K562 (cell line): ENCODE measurements around the gene RUNX1. TPM values are rescaled to one million over a fixed set of nuclear protein-coding genes. Genes with fewer than 3 reads are reported as not detected.
A peak's percentile ranks its signal among the peaks of the same experiment; 100 is the strongest.

Experiments used
- ATAC-seq: fragments of 200-7000 bp; cut with Tn5 transposase; 3 replicates; pipeline ENCODE4 v1.9.1; 2020; ENCODE audit warnings: moderate library complexity
- BruUV-seq: library from RNA; stranded (reverse); fragments of 400-500 nt; replicated peaks from 2 replicates; lab custom pipeline; 2021; lab: Mats Ljungman, UMichigan
- CTCF ChIA-PET: fragments of 300-600 bp; formaldehyde crosslinking; extraction: SDS; loops from one replicate; lab custom pipeline; 2021; ENCODE audit warnings: low intra/inter-chr PET ratio; lab: Yijun Ruan, JAX
- POLR2A ChIA-PET: fragments of 300-600, 350-650 bp; sonication (Branson Sonifier 250); formaldehyde crosslinking; extraction: SDS; loops from one replicate; lab custom pipeline; 2021; ENCODE audit warnings: antibody characterized with exemption, inconsistent platforms; lab: Yijun Ruan, JAX
- DNase-seq, 4 experiments: peaks; one replicate each; pipeline versions ENCODE4 v3.0.0 to v3.0.0-alpha.2; 2011 to 2018; ENCODE audit warnings: low spot score in 3 of 4, mixed read lengths in 3 of 4; ENCODE audit errors: extremely low read depth in 1 of 4
- FAIRE-seq: peaks from 2 replicates; lab custom pipeline; 2011; peaks lifted over from hg19 to GRCh38; lab: Jason Lieb, UNC
- H2AFZ ChIP-seq: 2 replicates; pipeline ENCODE4 v1.6.0; 2011; ENCODE audit warnings: low read depth, low read length, control low read depth, inconsistent platforms
- H3K27ac ChIP-seq: fragments of 200-600 bp; 3 replicates; pipeline ENCODE4 v1.8.0; 2011; ENCODE audit warnings: low read depth, mild to moderate bottlenecking, control low read depth, inconsistent platforms, low read length, moderate library complexity, mixed read lengths; ENCODE audit errors: extremely low read depth
- H3K27me3 ChIP-seq, 2 experiments: fragments of 300-600 bp in 1 of 2; 2 replicates in 1 of 2; 3 replicates in 1 of 2; pipeline versions ENCODE4 v1.6.0 to v1.8.0; 2011; ENCODE audit warnings: inconsistent platforms in 2 of 2, low read length in 2 of 2, mild to moderate bottlenecking in 1 of 2, mixed read lengths in 1 of 2, moderate library complexity in 1 of 2; ENCODE audit not compliant: control insufficient read depth in 2 of 2, insufficient read depth in 2 of 2
- H3K36me3 ChIP-seq: fragments of 300-600 bp; 3 replicates; pipeline ENCODE4 v1.8.0; 2011; ENCODE audit warnings: mild to moderate bottlenecking, low read length, inconsistent platforms; ENCODE audit not compliant: control insufficient read depth, insufficient read depth
- H3K4me1 ChIP-seq, 2 experiments: fragments of 200-600 bp in 1 of 2; replicated peaks in 1 of 2; 2 replicates in 1 of 2; 3 replicates in 1 of 2; pipeline versions ENCODE4 v1.5.1 to v1.8.0; 2011; ENCODE audit warnings: inconsistent platforms in 2 of 2, low read length in 2 of 2, mild to moderate bottlenecking in 1 of 2, mixed read lengths in 1 of 2, moderate library complexity in 1 of 2; ENCODE audit not compliant: control insufficient read depth in 2 of 2, insufficient read depth in 2 of 2
- H3K4me2 ChIP-seq: 2 replicates; pipeline ENCODE4 v1.6.1; 2011; ENCODE audit warnings: low read length, control low read depth, inconsistent platforms, mixed read lengths; ENCODE audit not compliant: insufficient read depth
- H3K4me3 ChIP-seq: fragments of 200-600 bp; sonication (generic), shearing (Covaris generic); 2 replicates; pipeline ENCODE4 v1.5.1; 2016; ENCODE audit warnings: control low read depth, inconsistent platforms
- H3K79me2 ChIP-seq: fragments of 200-600 bp; 3 replicates; pipeline ENCODE4 v1.8.0; 2011; ENCODE audit warnings: low read length, inconsistent platforms; ENCODE audit not compliant: control insufficient read depth, insufficient read depth
- H3K9ac ChIP-seq, 2 experiments: 2 replicates each; pipeline versions ENCODE4 v1.6.0 to v1.6.1; 2011; ENCODE audit warnings: low read depth in 2 of 2, low read length in 2 of 2, control low read depth in 1 of 2, inconsistent platforms in 1 of 2, mild to moderate bottlenecking in 1 of 2, mixed read lengths in 1 of 2; ENCODE audit not compliant: insufficient read depth in 1 of 2
- H3K9me1 ChIP-seq: one replicate; pipeline ENCODE4 v1.6.0; 2011; ENCODE audit warnings: inconsistent platforms, mild to moderate bottlenecking, low read length, moderate library complexity; ENCODE audit not compliant: control insufficient read depth, insufficient read depth
- H3K9me3 ChIP-seq: replicated peaks from 2 replicates; pipeline ENCODE4 v1.5.1; 2011; ENCODE audit warnings: low read depth, low read length, inconsistent platforms; ENCODE audit not compliant: control insufficient read depth, insufficient read depth
- H4K20me1 ChIP-seq: replicated peaks from 2 replicates; pipeline ENCODE4 v1.6.1; 2011; ENCODE audit warnings: low read length, inconsistent platforms, mixed read lengths; ENCODE audit not compliant: control insufficient read depth, insufficient read depth
- NCOA4 ChIP-seq: fragments of 450-650 bp; IDR thresholded peaks from 2 replicates; pipeline ENCODE4 v1.6.1; 2018; ENCODE audit warnings: mild to moderate bottlenecking; ENCODE audit not compliant: partially characterized antibody
- RCOR1 ChIP-seq, 2 experiments: IDR thresholded peaks; 2 replicates each; pipeline ENCODE4 v1.6.1; 2012; ENCODE audit warnings: low read depth in 2 of 2, low read length in 2 of 2, borderline replicate concordance in 1 of 2, improper control_type of control experiment in 1 of 2
- SUPT5H ChIP-seq: fragments of 450-650 bp; IDR thresholded peaks from 2 replicates; pipeline ENCODE4 v1.6.1; 2016
- ZNF584 ChIP-seq: fragments of 200-800 bp; sonication (Bioruptor generic); IDR thresholded peaks from 2 replicates; pipeline ENCODE4 v1.6.1; 2016; ENCODE audit warnings: low read depth, mild to moderate bottlenecking, missing genetic modification characterization, missing compliant biosample characterization
- WGBS: fragments of 100-300 bp; shearing (Covaris generic); methylation state at CpG from one replicate; pipeline ENCODE4 v1.1.6; 2016; ENCODE audit warnings: low coverage, mixed read lengths; ENCODE audit not compliant: insufficient coverage; ENCODE audit errors: missing lambda C conversion rate; 5-methylcytosine and 5-hydroxymethylcytosine counted together
- in situ Hi-C: fragments of 300-500 bp; cut with MboI; formaldehyde crosslinking; loops from 4 replicates; pipeline ENCODE4 v1.15.0; 2018; ENCODE audit warnings: inconsistent platforms, mixed read lengths
- intact Hi-C: fragments of 100-400 bp; cut with micrococcal nuclease; formaldehyde crosslinking; loops from 2 replicates; pipeline ENCODE4 v1.14.2; 2022
- polyA plus RNA-seq, 8 experiments: library from polyadenylated mRNA; depleted of rRNA in 4 of 8; stranded (reverse) in 5 of 8; unstranded in 3 of 8; fragments of >200 nt; fragmentation: Nextera tagmentation in 2 of 8; fragmentation: Illumina TruSeq in 1 of 8; extraction: Ambion mirVana in 2 of 8; extraction: Trizol in 1 of 8; gene quantifications; 2 replicates each; pipeline versions ENCODE4 v1.2.1 to v1.2.3, GENCODE V29; 2011 to 2014; ENCODE audit warnings: inconsistent platforms in 1 of 8, missing spikeins in 1 of 8
- total RNA-seq, 7 experiments: library from RNA; depleted of rRNA in 6 of 7; stranded (reverse); fragments of >200 nt in 6 of 7; fragmentation: Illumina TruSeq in 2 of 7; extraction: Trizol in 2 of 7; gene quantifications; 2 replicates each; pipeline versions ENCODE4 v1.2.1 to v1.2.3, GENCODE V29; 2011 to 2021; ENCODE audit warnings: low replicate concordance in 1 of 7

The RUNX1 gene
- total and polyA plus RNA-seq, 9 of the 15 experiments (the other 6 are each of a cell fraction or from before 2014, with no cell fraction given): 2.2 to 68.6 (median 17.8) TPM

DNA sequence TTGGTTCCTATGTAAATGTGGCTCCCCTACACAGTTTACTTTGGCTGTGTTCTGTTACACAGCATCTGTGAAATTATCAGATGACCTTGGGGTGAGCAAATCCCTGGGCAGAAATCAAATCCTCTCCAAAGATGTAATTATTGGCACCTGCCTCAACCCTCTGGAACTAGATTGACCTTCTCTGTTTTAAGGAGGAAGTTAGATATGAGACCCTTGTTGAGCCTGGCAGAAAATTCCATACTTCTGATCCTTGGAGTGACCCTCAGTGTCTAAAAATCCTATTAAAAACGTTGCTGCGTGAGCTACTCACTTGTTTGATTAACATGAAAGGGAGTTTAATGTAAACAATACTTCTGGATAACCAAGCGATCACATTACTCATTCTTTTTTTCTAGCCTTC, 258.3 kb downstream of the RUNX1 start:
- Histone ChIP-seq H3K9ac (no peak overlapping the region), H2AFZ (no peak overlapping the region), H3K27me3 (no peaks in the 10 kb centered on the region), H3K79me2 (no peaks in the 10 kb centered on the region), H3K27ac (no peak overlapping the region), H3K9me1 (no peaks in the 10 kb centered on the region), H3K4me3 (no peak overlapping the region), H3K36me3 (peaks cover 42% of the 10 kb centered on the region), H3K9me3 (no peaks in the 10 kb centered on the region), H3K4me1 (no peaks in the 10 kb centered on the region), H4K20me1 (no peaks in the 10 kb centered on the region), H3K4me2 (no peak overlapping the region)
- WGBS: 82% methylated on average over 3 of the region's 3 CpGs
- FAIRE-seq (no peak), ATAC-seq (no peak), DNase-seq (no peak)
- TF ChIP-seq ZNF584 (CRISPR knock-in tag) (no peak), RCOR1 (IDR thresholded peaks at IDR 0.05; ENCODE audit: borderline replicate concordance in 1 of 2, low read depth in 2 of 2, low read length in 2 of 2) (0 out of 4 replicates have a peak, but pooled peaks of 1 of the 2 experiments have one; percentile 19)
- intact Hi-C loops (no loop called here), in situ Hi-C loops (no loop called here)
- ChIA-PET CTCF (no interaction called here), POLR2A (no interaction called here)
- BruUV-seq: TSS peak; percentile 15

DNA sequence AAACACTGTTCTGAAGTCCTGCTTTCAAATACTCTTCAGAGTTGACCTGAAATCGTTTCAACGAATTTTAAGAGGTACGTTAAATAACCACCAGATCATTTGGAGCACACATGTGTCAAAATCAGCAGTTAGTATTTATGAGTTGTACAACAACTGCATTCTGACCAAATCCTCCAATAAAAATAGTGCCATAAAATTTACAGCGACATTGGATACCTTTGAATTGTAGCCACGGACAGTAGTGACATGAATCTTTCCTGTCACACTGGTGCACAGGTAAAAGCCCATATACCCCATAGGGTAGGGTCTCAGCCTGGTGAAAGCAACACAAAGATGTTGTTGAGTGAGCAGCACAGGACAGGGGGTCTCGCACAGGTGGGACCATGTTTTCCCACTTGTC, 258.8 kb downstream of the RUNX1 start:
- no peak for FAIRE-seq

More for the DNA sequence above, 258.8 kb downstream of the RUNX1 start:
- Histone ChIP-seq H3K4me1 (no peaks in the 10 kb centered on the region), H4K20me1 (no peaks in the 10 kb centered on the region), H3K9me1 (no peaks in the 10 kb centered on the region), H3K27ac (no peak overlapping the region), H3K9me3 (no peaks in the 10 kb centered on the region), H3K27me3 (no peaks in the 10 kb centered on the region), H2AFZ (no peak overlapping the region), H3K4me3 (no peak overlapping the region), H3K79me2 (no peaks in the 10 kb centered on the region), H3K4me2 (no peak overlapping the region), H3K36me3 (peaks cover 37% of the 10 kb centered on the region), H3K9ac (no peak overlapping the region)
- POLR2A ChIA-PET: no interaction called here
- in situ Hi-C loops: no loop called here
- BruUV-seq: no TSS peak
- intact Hi-C loops: no loop called here
- WGBS: 92% methylated on average over 6 of the region's 6 CpGs
- ATAC-seq: no peak; the same call in 2 of the 3 replicates
- CTCF ChIA-PET: no interaction called here
- TF ChIP-seq NCOA4: no peak
- TF ChIP-seq SUPT5H: 0 out of 2 replicates have a peak, but pooled peaks have one; percentile 24
- DNase-seq: no peak
